SK-N-MC (cell line): ENCODE data around the gene DDIT4.

ENCODE experiments used
- EZH2 ChIP-seq: fragments of 200-600 bp; sonication (generic); IDR thresholded peaks from one replicate; pipeline ENCODE4 v1.6.1; 2017; ENCODE audit warnings: antibody characterized with exemption
- POLR2AphosphoS5 ChIP-seq: IDR thresholded peaks from 2 replicates; pipeline ENCODE4 v1.6.1; 2012; ENCODE audit warnings: mild to moderate bottlenecking, low read depth, low read length, borderline replicate concordance

DNA sequence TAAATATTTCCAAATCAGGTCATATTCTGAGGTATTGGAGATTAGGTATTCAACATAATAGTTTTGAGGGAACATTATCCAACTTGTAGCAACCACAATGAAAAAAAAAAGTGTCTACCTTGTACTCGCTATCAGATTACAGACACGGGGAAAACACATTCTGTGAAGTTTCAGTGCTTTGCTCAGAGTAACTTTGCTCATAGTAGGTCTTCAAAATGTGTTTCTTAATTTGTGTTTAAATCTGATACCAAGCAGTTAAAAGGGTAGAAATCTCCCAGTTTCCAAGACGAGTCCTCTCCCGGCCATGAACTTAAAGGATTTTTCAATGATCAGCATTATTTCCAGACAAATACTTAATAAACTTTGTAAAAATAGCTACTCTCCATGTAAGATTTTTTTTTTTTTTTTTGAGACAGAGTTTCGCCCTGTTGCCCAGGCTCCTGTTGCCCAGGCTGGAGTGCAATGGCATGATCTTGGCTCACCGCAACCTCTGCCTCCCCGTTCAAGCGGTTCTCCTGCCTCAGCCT lies 39.2 kb downstream of the DDIT4 start:
- TF ChIP-seq EZH2 = no peak
- no peak for TF ChIP-seq POLR2AphosphoS5
